HEK293 (cell line): Measurements from ENCODE around the gene CACHD1.

Experiments used
- EGR2 ChIP-seq: fragments of 450-650 bp; formaldehyde crosslinking; IDR thresholded peaks from 2 replicates; pipeline ENCODE4 v1.5.1; 2016; ENCODE audit warnings: low read depth, missing biosample characterization, missing genetic modification characterization
- HIC1 ChIP-seq: fragments of 450-650 bp; formaldehyde crosslinking; IDR thresholded peaks from 2 replicates; pipeline ENCODE4 v1.5.1; 2016; ENCODE audit warnings: missing biosample characterization, missing genetic modification characterization
- INSM2 ChIP-seq: fragments of 450-650 bp; formaldehyde crosslinking; IDR thresholded peaks from 2 replicates; pipeline ENCODE4 v1.5.1; 2016; ENCODE audit warnings: missing biosample characterization, missing genetic modification characterization
- MYNN ChIP-seq: fragments of 450-650 bp; formaldehyde crosslinking; IDR thresholded peaks from 2 replicates; pipeline ENCODE4 v1.5.1; 2016; ENCODE audit warnings: missing biosample characterization, missing genetic modification characterization, borderline replicate concordance
- OSR2 ChIP-seq: fragments of 450-650 bp; formaldehyde crosslinking; IDR thresholded peaks from 2 replicates; pipeline ENCODE4 v1.5.1; 2016; ENCODE audit warnings: missing biosample characterization, missing genetic modification characterization
- PRDM10 ChIP-seq: fragments of 450-650 bp; formaldehyde crosslinking; IDR thresholded peaks from 2 replicates; pipeline ENCODE4 v1.5.1; 2016; ENCODE audit warnings: missing biosample characterization, missing genetic modification characterization
- SCRT1 ChIP-seq: fragments of 450-650 bp; formaldehyde crosslinking; IDR thresholded peaks from 2 replicates; pipeline ENCODE4 v1.5.1; 2016; ENCODE audit warnings: missing biosample characterization, missing genetic modification characterization, borderline replicate concordance
- SP2 ChIP-seq: fragments of 450-650 bp; formaldehyde crosslinking; IDR thresholded peaks from 2 replicates; pipeline ENCODE4 v1.5.1; 2016; ENCODE audit warnings: missing biosample characterization, missing genetic modification characterization
- TSHZ1 ChIP-seq: fragments of 450-650 bp; formaldehyde crosslinking; IDR thresholded peaks from 2 replicates; pipeline ENCODE4 v1.5.1; 2016; ENCODE audit warnings: missing biosample characterization, missing genetic modification characterization, borderline replicate concordance
- YY2 ChIP-seq: fragments of 450-650 bp; formaldehyde crosslinking; IDR thresholded peaks from 2 replicates; pipeline ENCODE4 v1.5.1; 2016; ENCODE audit warnings: missing biosample characterization, missing genetic modification characterization
- ZIC2 ChIP-seq: fragments of 450-650 bp; formaldehyde crosslinking; IDR thresholded peaks from 2 replicates; pipeline ENCODE4 v1.5.1; 2016; ENCODE audit warnings: missing biosample characterization, missing genetic modification characterization
- ZNF121 ChIP-seq: fragments of 450-650 bp; formaldehyde crosslinking; IDR thresholded peaks from 2 replicates; pipeline ENCODE4 v1.5.1; 2016; ENCODE audit warnings: missing biosample characterization, missing genetic modification characterization
- ZNF155 ChIP-seq: fragments of 450-650 bp; formaldehyde crosslinking; IDR thresholded peaks from 2 replicates; pipeline ENCODE4 v1.5.1; 2016; ENCODE audit warnings: missing biosample characterization, missing genetic modification characterization
- ZNF157 ChIP-seq: fragments of 450-650 bp; formaldehyde crosslinking; IDR thresholded peaks from 2 replicates; pipeline ENCODE4 v1.5.1; 2016; ENCODE audit warnings: missing biosample characterization, missing genetic modification characterization
- ZNF16 ChIP-seq: fragments of 450-650 bp; formaldehyde crosslinking; IDR thresholded peaks from 2 replicates; pipeline ENCODE4 v1.5.1; 2016; ENCODE audit warnings: low read depth, missing biosample characterization, missing genetic modification characterization
- ZNF221 ChIP-seq: fragments of 450-650 bp; formaldehyde crosslinking; IDR thresholded peaks from 2 replicates; pipeline ENCODE4 v1.5.1; 2017; ENCODE audit warnings: missing biosample characterization, missing genetic modification characterization, borderline replicate concordance
- ZNF223 ChIP-seq: fragments of 450-650 bp; formaldehyde crosslinking; IDR thresholded peaks from 2 replicates; pipeline ENCODE4 v1.5.1; 2016; ENCODE audit warnings: missing biosample characterization, missing genetic modification characterization
- ZNF324 ChIP-seq: fragments of 450-650 bp; formaldehyde crosslinking; IDR thresholded peaks from 2 replicates; pipeline ENCODE4 v1.5.1; 2016; ENCODE audit warnings: missing biosample characterization, missing genetic modification characterization
- ZNF354C ChIP-seq: fragments of 450-650 bp; formaldehyde crosslinking; IDR thresholded peaks from 2 replicates; pipeline ENCODE4 v1.5.1; 2016; ENCODE audit warnings: missing biosample characterization, missing genetic modification characterization, low read depth, borderline replicate concordance
- ZNF366 ChIP-seq: fragments of 450-650 bp; formaldehyde crosslinking; conservative IDR thresholded peaks from 2 replicates; pipeline ENCODE4 v1.5.1; 2016; ENCODE audit warnings: missing biosample characterization, missing genetic modification characterization
- ZNF555 ChIP-seq: fragments of 450-650 bp; formaldehyde crosslinking; conservative IDR thresholded peaks from 2 replicates; pipeline ENCODE4 v1.5.1; 2017; ENCODE audit warnings: missing biosample characterization, mild to moderate bottlenecking, missing genetic modification characterization, inconsistent platforms
- ZNF558 ChIP-seq: fragments of 450-650 bp; formaldehyde crosslinking; IDR thresholded peaks from 2 replicates; pipeline ENCODE4 v1.5.1; 2016; ENCODE audit warnings: missing biosample characterization, missing genetic modification characterization
- ZNF560 ChIP-seq: fragments of 450-650 bp; formaldehyde crosslinking; IDR thresholded peaks from 2 replicates; pipeline ENCODE4 v1.5.1; 2017; ENCODE audit warnings: missing biosample characterization, missing genetic modification characterization, borderline replicate concordance
- ZNF561 ChIP-seq: fragments of 450-650 bp; IDR thresholded peaks from 2 replicates; pipeline ENCODE4 v1.5.1; 2018; ENCODE audit warnings: missing biosample characterization, missing genetic modification characterization, borderline replicate concordance
- ZNF585B ChIP-seq: fragments of 450-650 bp; formaldehyde crosslinking; IDR thresholded peaks from 2 replicates; pipeline ENCODE4 v1.5.1; 2016; ENCODE audit warnings: missing biosample characterization, missing genetic modification characterization
- ZNF600 ChIP-seq: fragments of 450-650 bp; formaldehyde crosslinking; IDR thresholded peaks from 2 replicates; pipeline ENCODE4 v1.5.1; 2016; ENCODE audit warnings: missing biosample characterization, missing genetic modification characterization
- ZNF701 ChIP-seq: fragments of 450-650 bp; formaldehyde crosslinking; IDR thresholded peaks from 2 replicates; pipeline ENCODE4 v1.5.1; 2016; ENCODE audit warnings: missing biosample characterization, missing genetic modification characterization
- ZNF843 ChIP-seq: fragments of 450-650 bp; formaldehyde crosslinking; IDR thresholded peaks from 2 replicates; pipeline ENCODE4 v1.5.1; 2016; ENCODE audit warnings: missing biosample characterization, missing genetic modification characterization
- ZSCAN30 ChIP-seq: fragments of 450-650 bp; IDR thresholded peaks from 2 replicates; pipeline ENCODE4 v1.5.1; 2018; ENCODE audit warnings: missing biosample characterization, mild to moderate bottlenecking, missing genetic modification characterization, moderate library complexity

The CACHD1 gene

GRCh38 chr1:64480999-64481772 is 11.3 kb downstream of the CACHD1 start (continued):
- TF ChIP-seq SCRT1 (tag by site-specific recombination) = no peak
- no peak for TF ChIP-seq YY2 (tag by site-specific recombination)
- 0 out of 2 replicates have a peak, but pooled peaks have one; percentile 22 for TF ChIP-seq ZSCAN30 (tag by site-specific recombination)
- TF ChIP-seq SP2 (tag by site-specific recombination) = peak; percentile 26; the same call in 1 of the 2 replicates
- no peak for TF ChIP-seq EGR2 (tag by site-specific recombination)
- TF ChIP-seq ZNF585B = no peak
- TF ChIP-seq INSM2 = no peak
- TF ChIP-seq MYNN (tag by site-specific recombination) = peak; percentile 85
- TF ChIP-seq ZNF843 (tag by site-specific recombination) = no peak; the same call in 1 of the 2 replicates
- no peak for TF ChIP-seq ZNF121 (tag by site-specific recombination)
- TF ChIP-seq HIC1 (tag by site-specific recombination) = no peak
- TF ChIP-seq OSR2 = peak; percentile 78; the same call in 1 of the 2 replicates
- TF ChIP-seq ZNF701 (tag by site-specific recombination) = no peak
- no peak for TF ChIP-seq ZNF16 (tag by site-specific recombination)
- no peak for TF ChIP-seq ZNF560 (tag by site-specific recombination)
- TF ChIP-seq ZNF555 (tag by site-specific recombination) = no peak
- TF ChIP-seq ZNF155 (tag by site-specific recombination) = no peak
- peak; percentile 62; the same call in 1 of the 2 replicates for TF ChIP-seq TSHZ1 (tag by site-specific recombination)
- peak; percentile 25 for TF ChIP-seq PRDM10
- TF ChIP-seq ZNF354C = no peak
- TF ChIP-seq ZNF600 (tag by site-specific recombination) = peak; percentile 82
- TF ChIP-seq ZIC2 = no peak
- no peak for TF ChIP-seq ZNF223
- no peak for TF ChIP-seq ZNF221
- TF ChIP-seq ZNF558 (tag by site-specific recombination) = no peak
- no peak for TF ChIP-seq ZNF561 (tag by site-specific recombination)
- TF ChIP-seq ZNF366 (tag by site-specific recombination) = peak; percentile 50; the same call in 1 of the 2 replicates
- no peak for TF ChIP-seq ZNF324
- TF ChIP-seq ZNF157 (tag by site-specific recombination) = no peak
